HL-60/S4 treated with phorbol 12-myristate 13-acetate at 8.2 ng/mL for 4 days and 3 days (cell line): ENCODE results near the gene KCNAB3.

ENCODE experiments used
- in situ Hi-C: fragments of 300-500 bp; cut with MboI; formaldehyde crosslinking; loops from 2 replicates; pipeline ENCODE4 v1.15.0; 2022; ENCODE audit warnings: low sequenced_read_pairs

KCNAB3 gene

GRCh38 chr17:7909089-7909488 lies 20.6 kb downstream of the KCNAB3 start:
- in situ Hi-C loops: no loop called here

DNA sequence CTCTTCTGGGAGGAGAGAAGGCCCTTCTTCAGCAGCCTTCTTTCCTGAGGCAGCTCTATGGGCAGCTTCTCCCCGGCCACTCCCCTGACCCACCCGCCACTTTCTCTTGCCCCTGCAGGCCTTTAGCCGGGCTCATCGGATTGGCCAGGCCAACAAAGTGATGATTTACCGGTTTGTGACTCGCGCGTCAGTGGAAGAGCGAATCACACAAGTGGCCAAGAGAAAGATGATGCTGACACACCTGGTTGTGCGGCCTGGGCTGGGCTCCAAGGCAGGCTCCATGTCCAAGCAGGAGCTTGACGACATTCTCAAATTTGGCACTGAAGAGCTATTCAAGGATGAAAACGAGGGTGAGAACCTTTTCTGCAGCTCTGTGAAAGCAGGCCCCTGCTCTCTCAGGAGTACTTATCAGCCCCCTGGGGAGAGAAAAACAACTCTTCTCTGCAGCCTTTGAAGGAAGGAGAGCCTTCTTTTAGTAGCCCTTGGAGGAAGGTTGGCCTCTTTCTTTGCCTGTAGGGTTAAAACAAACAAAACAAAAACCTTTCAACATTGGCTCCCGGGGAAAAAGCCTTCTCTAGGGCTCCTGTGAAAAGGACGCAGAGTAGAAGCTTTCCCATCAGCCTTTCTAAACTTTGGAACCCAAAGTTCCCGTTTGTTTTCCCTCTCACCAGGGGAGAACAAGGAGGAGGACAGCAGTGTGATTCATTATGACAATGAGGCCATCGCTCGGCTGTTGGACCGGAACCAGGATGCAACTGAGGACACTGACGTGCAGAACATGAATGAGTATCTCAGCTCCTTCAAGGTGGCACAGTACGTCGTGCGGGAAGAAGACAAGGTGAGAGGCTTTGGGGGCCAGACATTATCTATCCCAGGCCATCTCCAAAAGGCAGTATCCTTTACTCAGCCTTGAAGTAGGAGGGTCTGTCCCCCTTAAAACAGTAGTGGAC lies 26.2 kb downstream of the KCNAB3 start:
- in situ Hi-C loops: no loop called here

DNA sequence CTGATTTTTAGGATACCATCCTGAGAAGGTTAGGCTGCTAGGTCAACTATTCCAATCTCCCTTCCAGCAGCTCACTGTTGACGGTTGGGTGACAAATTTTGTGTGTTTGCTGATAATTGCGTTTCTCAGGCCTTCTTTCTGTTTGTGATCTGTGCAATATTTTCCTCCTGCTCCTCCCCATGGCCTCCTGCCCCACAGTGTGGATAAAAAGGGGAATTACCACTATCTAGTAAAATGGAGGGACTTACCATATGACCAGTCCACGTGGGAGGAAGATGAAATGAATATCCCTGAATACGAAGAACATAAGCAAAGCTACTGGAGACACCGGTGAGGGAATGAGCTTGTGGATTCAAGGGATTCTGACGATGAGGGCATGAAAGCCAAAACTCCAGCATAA lies 31.9 kb downstream of the KCNAB3 start:
- in situ Hi-C loops: no loop called here

- in situ Hi-C loops: no loop called here
Observed at GRCh38 chr17:7897090-7897489, 32.6 kb downstream of the KCNAB3 start.

- in situ Hi-C loops: no loop called here
Observed at GRCh38 chr17:7894866-7895265, 34.8 kb downstream of the KCNAB3 start.

GRCh38 chr17:7894226-7894625 lies 35.4 kb downstream of the KCNAB3 start:
- in situ Hi-C loops: no loop called here

DNA sequence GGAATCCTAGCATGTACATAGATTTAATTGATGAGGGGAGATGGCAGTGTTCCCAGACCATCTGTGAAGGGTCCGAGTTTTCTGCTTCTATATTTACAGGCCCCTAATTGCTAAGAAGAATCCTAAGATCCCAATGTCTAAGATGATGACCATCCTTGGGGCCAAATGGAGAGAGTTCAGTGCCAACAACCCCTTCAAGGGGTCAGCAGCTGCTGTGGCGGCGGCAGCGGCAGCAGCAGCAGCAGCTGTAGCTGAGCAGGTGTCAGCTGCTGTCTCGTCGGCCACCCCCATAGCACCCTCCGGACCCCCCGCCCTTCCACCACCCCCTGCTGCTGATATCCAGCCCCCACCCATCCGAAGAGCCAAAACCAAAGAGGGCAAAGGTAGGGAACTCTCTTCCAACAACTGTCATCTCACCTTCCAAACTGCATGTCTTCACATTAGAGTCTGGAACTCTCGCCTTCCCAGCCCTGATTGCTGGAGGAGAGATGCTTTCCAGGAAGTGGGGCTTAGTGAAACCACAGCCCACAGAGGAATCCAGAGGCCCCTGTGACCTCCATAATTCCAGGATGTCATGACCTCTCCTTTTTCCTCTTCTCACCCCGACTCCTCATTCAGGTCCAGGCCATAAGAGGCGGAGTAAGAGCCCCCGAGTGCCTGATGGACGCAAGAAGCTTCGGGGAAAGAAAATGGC lies 36.3 kb downstream of the KCNAB3 start:
- in situ Hi-C loops: no loop called here

DNA sequence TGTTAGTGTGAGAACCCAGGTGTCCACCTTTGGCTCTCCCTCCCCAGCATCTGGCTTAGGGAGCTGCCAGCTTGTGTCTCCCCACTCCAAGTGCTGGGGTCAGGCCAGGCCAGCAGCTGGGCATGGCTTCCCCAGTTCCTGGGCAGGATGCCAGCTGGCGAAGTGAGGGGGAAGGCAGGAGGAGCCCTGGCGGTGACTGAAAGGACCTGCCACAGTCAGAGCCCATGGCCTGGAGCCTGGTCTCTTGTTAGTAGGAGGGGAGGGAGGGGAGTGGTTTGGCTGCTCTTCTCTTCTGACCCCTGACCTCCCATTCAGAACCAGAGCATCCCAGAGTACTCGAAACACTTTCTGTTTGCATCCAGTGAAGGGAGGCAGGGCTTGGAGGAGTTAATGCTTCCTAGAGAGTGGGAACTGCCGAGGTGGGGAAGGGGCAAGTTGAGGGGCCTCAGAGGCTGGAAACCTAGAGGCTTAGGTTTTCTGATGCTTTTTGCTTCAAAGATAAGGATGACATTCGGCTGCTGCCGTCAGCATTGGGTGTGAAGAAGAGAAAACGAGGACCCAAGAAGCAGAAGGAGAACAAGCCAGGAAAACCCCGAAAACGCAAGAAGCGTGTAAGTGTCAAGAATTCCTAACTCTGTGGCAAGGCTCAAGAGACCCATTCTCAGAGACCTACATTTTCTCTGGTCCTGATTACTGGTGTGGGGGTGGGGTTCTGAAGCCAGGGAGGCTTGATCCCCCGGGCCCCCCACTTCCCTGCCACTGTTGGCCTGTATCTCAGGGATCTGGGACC lies 40.3 kb downstream of the KCNAB3 start:
- in situ Hi-C loops: no loop called here

DNA sequence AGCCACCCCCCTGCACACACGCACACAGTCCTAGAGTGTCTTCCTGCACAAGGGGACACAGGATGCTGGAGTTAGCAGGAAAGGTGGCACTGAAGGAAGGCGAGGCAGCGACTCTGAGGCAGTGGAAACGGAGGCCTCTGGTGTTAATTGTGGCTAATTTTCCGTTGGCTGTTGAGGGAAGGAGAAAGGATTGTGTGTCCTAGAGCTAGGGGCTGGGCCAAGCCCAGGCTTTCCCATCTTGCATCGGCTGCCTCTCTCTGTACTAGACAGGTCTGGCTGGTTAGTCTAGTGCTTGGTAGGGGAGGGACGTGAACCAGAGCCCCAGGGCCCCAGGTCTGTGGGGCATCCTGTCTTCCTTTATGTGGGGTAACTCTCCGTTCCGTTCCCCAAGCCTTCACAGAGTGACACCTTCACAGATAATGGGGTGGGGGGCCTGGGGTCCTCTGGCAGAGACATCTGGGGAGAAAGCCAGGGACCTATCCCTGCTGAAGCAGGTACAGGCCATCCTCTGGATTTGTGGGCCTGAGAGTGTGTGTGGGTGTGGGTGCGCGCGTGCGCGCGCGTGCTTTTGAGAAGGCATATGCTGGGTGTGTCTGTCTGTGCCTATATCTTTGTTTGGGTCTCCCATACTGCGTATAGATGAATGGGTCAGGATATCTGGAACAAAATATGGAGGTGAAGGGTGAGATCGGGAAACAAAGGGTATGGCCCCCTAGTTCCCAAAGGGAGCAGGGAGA lies 41.3 kb downstream of the KCNAB3 start, which contains the start of gene CHD3:
CHD3 (plus strand) TSS at position 606 of the 737 bp plus-strand sequence. CDS start 212 bp downstream, outside the sequence.
- in situ Hi-C loops: no loop called here

DNA sequence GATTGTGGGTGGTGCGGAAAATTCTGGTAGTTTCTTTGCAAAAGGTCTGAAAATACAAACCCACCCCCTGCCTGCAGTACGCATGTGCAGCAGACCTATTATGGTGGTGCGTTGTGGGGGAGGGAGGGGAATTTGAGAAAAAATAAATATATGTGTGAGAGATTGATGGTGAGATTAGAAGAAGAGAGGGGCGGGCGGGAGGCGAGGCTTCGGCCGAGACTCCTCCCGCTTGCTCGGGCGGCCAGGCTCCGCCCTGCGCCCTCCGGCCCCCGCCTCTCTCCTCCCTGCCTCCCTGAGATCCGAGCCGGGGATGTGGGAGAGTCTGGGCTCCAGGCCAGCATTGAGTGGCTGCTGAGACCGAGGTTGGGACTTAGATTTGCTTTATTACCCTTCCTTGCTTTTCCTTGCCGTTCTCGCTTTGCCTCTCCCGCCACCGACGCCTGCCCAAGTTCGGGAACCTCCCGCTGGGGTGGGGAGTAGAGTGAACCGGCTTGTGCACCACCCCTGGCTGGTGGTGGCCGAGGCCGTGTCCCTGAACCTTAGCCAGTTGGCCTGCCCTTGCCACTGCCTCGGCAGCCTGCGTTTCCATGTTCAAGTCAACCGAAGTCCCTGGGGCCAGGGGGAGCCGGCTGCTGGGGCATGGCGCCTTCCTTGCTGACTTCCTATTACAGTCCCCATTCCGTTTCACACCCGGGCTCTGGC lies 42.0 kb downstream of the KCNAB3 start:
- in situ Hi-C loops: no loop called here

- in situ Hi-C loops: no loop called here
Observed at GRCh38 chr17:7887038-7887481, 42.6 kb downstream of the KCNAB3 start.

- in situ Hi-C loops: no loop called here
Observed at GRCh38 chr17:7886227-7887037, 43.2 kb downstream of the KCNAB3 start.

DNA sequence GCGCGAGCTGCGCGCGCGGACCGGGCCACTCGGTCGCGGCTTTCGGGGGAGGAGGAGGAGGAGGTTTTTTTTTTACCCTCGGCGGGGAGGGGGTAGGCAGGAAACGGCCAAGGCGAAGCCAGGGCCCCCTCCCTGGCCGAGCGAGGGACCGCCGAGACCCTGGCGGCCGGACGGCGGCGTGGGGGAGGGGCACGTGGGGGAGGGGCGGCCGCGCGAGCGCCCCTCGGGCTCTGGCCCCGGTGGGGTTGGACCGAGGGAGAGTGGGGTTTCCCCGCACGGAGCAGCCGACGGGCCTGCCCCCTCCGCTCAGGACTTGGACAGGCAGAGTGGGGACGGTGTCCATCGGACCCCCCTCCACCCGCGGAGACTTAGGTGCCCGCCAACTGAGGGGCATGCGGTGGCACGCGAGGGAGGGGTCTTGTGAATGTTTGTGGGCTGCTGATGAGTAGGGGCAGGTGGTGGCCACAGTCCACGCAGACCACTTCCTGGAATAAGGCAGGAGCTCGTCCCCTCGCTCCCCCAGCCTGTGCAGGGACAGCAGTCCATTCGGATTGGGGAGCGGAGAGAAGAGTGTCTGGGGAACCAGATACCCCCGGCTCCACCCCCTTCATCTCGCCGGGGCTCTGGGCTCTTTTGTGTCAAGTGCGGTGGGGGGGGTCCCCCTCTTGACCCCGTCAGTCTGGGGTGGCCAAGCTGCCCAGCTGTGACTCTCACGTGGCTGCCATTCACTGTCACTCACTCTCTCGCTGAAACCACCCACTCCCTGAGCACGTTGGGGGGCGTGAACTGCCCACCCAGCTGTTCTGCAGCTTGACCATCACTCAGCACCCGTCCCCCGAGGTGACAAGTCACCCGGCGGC lies 44.1 kb downstream of the KCNAB3 start:
- in situ Hi-C loops: no loop called here

GRCh38 chr17:7884581-7885366 lies 44.9 kb downstream of the KCNAB3 start:
- in situ Hi-C loops: no loop called here

DNA sequence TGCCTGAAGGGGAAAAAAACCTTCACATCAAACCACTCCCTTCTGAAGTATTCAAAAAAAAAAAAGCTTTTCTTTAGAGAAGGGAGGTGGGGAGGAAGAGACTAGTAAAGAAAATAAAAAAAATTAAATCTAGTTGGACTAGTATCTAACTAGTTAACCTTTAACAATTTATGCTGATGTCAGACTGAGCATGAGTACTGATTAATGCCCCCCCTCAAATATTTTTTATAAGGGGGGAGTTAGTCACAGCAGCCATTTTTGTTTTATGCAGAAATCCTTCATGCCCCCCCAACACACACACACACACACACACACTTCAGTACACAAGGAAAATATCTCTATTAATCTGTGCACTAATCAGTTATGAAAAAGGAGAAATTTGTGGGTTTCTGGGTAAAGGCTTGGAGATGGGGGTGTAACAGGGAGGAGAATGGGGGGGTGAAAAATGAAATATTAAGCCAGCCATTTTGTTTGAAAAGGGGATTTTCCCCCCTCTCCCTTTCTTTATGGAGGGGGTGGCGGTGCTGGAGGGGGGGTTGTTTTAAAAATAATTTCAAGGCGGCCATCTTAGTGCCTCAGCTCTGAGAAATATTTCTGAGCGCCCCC lies 45.8 kb downstream of the KCNAB3 start:
- in situ Hi-C loops: no loop called here

DNA sequence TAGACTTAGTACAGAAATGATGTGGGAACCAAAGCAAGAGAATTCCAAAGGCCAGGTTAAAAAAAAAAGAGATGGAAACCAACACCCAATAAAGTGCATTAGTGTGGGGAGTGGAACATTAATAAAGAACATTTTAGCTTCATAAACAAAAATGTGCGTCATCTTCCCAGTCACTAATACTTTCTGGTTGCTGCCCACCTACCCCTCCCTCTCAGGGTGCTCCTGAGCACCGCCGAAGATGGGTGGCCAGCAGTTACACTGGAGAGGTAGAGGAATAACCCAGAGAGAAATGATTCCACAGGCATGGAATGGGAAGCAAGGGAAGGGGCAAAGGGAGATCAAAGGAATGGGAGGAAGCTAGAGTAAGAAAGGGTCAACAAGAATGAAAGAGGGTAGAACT lies 47.0 kb downstream of the KCNAB3 start:
- in situ Hi-C loops: no loop called here

DNA sequence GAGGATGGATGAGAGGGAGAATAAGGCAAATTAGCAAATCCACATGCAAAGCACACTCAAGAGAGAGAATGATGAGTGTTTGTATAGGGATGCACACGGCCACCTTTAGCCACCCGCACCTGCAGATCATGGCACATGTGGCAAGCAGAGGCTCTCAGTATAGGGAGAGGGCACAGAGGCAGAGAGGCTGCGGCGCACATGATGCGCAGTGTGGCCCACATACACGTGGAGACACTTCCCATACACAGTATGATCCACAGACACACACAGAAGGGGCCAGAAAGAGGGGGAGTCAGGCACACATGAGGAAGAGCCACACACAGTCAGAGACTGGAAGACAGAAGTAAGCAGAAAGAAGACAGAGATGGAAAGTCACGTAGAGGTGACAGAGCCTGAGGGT lies 47.6 kb downstream of the KCNAB3 start:
- in situ Hi-C loops: no loop called here
